HG03571 (cell line): ENCODE measurements around the gene KCNK4.
A peak's percentile ranks its signal among the peaks of the same experiment; 100 is the strongest.
"Not testable (repeated sequence)": the region's sequence is repeated elsewhere in the genome, so short reads cannot be mapped to it uniquely, and the experiment has no call there.

Source experiments
- ATAC-seq: cut with Tn5 transposase; IDR thresholded peaks from one replicate; pipeline ENCODE4 v1.9.1; 2021; ENCODE audit not compliant: unreplicated experiment

KCNK4 gene

DNA sequence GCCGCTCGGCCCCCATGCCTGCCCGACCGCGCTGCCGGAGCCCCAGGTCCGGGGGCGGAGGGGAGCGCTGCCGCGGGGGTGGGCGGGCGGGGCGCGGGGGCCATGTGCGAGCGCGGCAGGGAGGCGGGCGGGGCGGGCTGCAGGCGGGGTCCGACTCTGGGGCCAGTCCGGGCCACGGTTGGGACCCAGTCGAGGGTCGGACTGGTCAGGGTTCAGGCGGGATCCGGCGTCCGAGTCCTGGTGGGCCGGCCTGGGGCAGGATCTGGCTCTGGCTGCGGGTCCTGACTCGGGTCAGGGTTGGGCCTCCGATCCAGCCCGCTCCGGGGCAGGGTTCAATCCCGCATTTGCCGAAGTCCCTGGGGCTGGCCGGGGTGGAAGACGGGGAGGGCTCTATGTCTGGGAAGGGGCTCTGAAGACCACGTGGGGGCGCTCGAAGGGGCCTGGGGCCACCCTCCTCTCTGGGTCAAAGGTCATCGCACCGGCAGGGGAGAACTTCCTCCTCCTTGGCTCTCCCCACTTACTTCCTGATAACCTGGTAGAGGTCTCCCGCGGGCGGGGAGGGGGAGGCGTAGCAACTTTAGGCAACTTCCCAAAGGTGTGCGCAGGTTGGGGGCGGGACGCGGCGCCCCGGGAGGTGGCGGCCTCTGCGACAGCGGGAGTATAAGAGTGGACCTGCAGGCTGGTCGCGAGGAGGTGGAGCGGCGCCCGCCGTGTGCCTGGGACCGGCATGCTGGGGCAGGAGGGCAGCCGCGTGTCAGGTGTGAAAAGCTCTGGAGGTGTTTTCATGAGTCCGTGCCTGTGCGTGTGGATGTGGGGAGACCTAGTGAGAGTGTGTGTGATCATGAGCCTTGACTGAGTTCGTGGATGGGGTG, 14.8 kb downstream of the KCNK4 start:
- ATAC-seq: peak; percentile 9

DNA sequence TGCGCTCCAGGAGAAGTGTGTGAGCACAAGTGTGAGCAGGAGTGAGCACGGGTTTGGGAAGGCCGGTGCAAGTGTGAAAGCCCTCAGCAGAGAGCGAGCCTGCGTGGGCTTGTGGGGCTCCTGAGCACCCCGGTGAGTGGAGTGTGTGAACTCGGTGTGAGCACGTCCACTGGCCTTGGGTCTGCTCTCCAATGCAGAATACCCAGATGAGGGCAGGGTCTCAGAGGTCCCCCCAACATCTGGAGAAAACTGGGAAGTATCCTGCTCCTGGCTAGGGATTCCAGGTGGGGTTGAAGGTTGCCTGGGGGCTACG, 15.4 kb downstream of the KCNK4 start:
- no peak for ATAC-seq

DNA sequence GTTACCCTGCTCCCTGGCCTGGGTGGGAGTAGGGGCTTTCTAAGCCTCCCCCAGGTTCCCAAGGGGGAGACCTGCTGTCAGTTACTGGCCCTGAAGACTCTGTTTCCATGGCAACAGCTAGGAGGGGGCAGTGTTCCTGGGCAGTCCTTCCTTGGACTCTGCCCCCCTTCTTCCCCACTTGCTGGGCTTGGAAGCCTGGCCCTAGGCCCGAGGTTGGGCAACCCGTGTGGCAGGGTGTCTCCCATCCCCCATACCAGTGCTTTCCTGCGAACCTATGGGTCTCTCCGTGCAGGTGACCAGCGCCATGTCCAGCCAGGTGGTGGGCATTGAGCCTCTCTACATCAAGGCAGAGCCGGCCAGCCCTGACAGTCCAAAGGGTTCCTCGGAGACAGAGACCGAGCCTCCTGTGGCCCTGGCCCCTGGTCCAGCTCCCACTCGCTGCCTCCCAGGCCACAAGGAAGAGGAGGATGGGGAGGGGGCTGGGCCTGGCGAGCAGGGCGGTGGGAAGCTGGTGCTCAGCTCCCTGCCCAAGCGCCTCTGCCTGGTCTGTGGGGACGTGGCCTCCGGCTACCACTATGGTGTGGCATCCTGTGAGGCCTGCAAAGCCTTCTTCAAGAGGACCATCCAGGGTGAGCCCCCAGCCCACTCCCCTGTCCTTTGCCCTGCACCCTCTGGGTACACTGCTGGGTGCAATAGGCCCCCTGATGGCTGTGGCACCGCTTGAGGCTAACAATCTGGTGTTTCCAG, 15.9 kb downstream of the KCNK4 start:
- ATAC-seq: no peak

DNA sequence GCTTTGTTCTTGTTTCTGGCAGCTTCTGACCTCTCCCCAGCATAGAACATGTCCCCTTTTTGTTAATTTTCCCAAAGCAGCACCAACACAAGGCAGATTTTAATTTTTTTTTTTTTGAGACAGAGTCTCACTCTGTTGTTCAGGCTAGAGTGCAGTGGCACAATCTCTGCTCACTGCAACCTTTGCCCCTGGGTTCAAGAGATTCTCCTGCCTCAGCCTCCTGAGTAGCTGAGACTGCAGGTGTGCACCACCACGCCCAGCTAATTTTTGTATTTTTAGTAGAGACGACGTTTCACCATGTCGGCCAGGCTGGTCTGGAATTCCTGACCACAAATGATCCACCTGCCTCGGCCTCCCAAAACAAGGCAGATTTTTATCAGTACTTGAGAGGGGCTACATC, 16.7 kb downstream of the KCNK4 start:
- not testable (repeated sequence) for ATAC-seq

DNA sequence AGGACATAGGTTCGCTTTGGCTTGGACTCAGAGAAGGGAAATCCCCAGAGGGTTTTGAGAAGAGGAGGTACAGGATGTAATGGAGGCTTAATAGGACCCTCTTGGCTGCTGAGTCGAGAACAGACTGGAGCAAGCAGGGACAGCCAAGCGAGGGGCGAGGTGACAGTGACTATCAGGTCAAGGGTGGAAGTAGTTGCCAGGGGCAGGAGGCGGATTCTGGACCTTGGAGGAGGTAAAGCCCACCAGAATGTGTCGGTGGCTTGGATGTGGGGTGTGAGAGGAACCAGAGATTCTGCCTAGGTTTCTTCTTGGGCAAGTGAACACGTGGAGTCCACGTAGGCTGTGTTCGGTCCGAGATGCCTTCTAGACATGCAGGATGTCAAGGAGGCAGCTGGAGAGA, 21.8 kb downstream of the KCNK4 start:
- no peak for ATAC-seq

DNA sequence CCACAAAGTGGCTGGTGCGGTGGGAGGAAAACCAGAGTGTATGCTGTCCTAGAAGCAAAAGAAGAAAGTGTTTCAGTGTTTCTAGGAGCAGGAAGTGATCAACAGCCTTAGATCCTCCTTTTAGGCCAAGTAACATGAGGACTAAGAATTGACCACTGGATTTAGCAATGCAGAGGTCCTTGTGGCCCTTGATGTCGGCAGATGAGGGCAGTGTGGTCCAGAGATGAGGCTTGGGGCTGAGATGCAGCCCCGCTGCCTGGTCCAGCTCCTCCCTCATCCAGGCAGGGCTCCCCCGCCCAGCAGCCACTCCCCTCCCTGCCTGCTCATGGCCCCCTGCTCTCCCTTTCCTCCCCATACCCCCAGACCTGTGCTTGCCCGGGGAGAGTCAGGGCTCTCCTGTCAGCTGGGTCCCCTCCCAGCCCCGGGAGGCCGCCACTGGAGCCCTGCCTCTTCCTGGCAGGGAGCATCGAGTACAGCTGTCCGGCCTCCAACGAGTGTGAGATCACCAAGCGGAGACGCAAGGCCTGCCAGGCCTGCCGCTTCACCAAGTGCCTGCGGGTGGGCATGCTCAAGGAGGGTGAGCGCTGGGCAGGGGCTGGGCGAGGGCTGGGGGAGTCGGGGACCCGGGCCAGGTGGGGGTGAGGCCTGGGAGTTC, 22.5 kb downstream of the KCNK4 start:
- no peak for ATAC-seq

DNA sequence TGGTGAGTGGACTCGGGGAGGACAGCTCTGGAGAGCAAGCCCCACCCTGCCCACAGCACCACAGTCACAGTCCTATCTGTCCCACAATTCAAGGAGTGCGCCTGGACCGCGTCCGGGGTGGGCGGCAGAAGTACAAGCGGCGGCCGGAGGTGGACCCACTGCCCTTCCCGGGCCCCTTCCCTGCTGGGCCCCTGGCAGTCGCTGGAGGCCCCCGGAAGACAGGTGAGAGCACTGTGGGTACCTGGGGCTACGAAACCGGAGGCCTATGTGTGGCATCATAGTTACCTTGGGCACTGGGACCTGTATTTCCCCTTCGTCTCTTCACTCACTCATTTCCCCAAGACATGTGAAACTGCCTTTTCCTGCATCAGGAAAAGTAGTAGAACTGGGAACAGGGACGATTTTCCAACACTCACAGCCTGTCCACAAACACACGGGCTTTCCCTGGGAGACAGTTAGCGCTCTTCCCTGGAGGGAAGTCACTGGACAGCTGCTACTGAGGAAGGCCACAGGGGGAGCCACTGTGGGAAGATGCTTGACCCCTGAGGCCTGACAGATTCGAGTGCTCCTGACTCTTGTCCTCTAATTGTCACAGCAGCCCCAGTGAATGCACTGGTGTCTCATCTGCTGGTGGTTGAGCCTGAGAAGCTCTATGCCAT, 23.2 kb downstream of the KCNK4 start:
- ATAC-seq: no peak

DNA sequence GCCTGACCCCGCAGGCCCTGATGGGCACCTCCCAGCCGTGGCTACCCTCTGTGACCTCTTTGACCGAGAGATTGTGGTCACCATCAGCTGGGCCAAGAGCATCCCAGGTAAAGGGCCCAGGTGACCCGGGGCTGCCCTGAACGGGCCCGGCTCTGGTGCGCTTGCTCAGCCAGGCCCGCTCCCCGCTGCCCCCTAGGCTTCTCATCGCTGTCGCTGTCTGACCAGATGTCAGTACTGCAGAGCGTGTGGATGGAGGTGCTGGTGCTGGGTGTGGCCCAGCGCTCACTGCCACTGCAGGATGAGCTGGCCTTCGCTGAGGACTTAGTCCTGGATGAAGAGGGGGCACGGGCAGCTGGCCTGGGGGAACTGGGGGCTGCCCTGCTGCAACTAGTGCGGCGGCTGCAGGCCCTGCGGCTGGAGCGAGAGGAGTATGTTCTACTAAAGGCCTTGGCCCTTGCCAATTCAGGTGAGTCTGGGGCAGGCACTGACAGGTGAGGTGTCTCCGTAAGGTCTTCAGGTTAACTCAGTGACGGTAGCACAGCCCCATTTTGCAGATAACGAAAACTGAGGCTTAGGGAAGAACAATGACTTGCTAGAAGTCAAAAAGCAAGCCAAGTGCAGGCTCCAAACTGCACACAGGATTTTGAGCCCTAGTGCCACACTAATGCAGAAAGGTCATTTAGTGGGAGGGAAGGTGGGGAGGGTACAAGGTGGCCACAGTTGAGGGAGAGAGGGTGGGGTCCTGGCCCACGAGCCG, 23.9 kb downstream of the KCNK4 start:
- ATAC-seq: no peak

DNA sequence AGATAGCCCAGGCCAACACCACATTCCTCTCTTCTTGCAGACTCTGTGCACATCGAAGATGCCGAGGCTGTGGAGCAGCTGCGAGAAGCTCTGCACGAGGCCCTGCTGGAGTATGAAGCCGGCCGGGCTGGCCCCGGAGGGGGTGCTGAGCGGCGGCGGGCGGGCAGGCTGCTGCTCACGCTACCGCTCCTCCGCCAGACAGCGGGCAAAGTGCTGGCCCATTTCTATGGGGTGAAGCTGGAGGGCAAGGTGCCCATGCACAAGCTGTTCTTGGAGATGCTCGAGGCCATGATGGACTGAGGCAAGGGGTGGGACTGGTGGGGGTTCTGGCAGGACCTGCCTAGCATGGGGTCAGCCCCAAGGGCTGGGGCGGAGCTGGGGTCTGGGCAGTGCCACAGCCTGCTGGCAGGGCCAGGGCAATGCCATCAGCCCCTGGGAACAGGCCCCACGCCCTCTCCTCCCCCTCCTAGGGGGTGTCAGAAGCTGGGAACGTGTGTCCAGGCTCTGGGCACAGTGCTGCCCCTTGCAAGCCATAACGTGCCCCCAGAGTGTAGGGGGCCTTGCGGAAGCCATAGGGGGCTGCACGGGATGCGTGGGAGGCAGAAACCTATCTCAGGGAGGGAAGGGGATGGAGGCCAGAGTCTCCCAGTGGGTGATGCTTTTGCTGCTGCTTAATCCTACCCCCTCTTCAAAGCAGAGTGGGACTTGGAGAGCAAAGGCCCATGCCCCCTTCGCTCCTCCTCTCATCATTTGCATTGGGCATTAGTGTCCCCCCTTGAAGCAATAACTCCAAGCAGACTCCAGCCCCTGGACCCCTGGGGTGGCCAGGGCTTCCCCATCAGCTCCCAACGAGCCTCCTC, 24.8 kb downstream of the KCNK4 start:
- not testable (repeated sequence) for ATAC-seq

DNA sequence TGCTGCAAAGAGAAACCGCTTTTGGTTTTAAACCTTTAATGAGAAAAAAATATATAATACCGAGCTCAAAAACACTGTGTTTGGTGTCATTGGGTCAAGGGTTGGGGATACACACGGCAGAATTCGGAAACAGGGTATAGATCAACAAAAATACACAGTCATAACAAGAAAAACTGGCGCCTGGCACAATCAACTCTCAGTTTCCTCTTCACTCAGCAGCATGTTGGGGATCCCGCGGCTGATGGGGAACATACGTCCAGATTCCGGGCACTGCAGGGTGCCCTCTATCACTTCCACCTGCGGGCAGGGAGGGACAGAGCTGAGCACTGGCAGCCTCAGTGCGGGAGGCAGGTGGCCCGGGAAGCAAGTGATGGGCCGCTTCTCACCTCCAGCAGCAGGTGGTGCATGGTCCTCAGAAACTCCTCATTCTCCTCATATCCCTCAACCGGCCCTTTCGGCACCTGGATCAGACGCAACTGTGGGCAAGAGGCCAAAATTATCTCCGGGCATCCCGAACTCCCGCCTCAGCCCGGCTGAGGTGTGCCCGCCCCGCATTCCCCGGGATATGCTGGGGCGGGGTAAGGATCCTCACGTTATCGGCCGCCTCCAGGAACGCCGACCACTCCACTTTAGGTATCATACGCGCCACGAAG, 25.7 kb downstream of the KCNK4 start:
- no peak for ATAC-seq

DNA sequence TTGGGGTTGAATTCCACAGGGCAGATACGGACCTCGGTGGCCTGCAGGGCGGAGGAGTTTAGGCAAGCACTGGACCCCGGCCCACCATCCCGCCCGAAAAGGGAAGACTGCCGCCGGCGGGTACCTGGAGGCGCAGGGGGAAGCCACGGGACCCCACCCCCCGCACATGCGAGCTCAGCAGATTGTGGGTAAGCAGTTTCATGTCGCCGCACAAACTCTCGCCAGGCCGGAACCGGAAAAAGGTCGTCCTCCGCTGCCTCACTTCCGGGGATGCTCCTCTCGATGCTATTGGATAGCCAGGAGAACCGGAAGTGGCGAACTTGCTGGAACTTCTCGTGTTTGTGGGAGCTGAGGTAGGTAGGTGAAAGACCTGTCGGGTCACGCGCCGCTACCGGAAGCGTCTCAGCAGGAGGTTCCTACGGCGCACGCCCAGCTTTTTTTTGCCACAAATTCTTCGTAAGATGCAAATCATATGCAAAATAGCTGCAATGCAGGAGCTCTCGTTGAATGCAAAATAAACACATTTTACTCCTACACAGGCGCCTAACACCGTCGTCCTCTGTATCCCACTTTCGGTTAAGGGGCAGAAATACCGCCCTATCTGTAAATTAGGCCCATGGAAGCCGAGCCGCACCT, 26.3 kb downstream of the KCNK4 start, which contains the start of gene TRMT112:
Gene TRMT112, minus strand, starts transcription at position 235 of the 636 bp plus-strand sequence. Its CDS starts 33 bp downstream, at position 202.
- peak; percentile 50 for ATAC-seq

DNA sequence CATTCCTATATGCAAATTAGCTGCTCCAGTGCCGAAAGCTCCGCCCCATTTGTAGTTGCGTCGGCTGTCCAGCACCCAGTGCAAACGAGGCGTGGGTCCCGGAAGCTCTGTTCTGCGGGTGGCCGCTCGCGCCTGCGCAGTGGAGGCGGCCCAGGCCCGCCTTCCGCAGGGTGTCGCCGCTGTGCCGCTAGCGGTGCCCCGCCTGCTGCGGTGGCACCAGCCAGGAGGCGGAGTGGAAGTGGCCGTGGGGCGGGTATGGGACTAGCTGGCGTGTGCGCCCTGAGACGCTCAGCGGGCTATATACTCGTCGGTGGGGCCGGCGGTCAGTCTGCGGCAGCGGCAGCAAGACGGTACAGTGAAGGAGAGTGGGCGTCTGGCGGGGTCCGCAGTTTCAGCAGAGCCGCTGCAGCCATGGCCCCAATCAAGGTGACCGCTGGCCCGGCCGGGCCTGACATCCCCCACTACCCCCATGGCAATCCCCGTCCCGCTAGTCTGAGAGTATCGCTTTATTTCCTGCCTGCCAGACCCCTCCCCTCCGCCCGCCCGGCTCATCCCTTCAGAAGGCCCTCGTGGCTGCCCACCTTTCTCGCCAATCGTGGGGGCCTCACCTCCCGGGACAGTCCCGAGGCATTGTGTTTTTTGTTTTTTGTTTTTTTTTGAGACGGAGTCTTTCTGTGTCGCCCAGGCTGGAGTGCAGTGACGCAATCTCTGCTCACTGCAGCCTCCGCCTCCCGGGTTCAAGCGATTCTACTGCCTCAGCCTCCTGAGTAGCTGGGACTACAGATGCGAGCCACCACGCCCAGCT, 27.1 kb downstream of the KCNK4 start, which contains the start of gene PRDX5:
Gene PRDX5, plus strand, starts transcription at position 161 of the 805 bp plus-strand sequence. Its CDS starts 95 bp downstream, at position 256.
- peak; percentile 48 for ATAC-seq

DNA sequence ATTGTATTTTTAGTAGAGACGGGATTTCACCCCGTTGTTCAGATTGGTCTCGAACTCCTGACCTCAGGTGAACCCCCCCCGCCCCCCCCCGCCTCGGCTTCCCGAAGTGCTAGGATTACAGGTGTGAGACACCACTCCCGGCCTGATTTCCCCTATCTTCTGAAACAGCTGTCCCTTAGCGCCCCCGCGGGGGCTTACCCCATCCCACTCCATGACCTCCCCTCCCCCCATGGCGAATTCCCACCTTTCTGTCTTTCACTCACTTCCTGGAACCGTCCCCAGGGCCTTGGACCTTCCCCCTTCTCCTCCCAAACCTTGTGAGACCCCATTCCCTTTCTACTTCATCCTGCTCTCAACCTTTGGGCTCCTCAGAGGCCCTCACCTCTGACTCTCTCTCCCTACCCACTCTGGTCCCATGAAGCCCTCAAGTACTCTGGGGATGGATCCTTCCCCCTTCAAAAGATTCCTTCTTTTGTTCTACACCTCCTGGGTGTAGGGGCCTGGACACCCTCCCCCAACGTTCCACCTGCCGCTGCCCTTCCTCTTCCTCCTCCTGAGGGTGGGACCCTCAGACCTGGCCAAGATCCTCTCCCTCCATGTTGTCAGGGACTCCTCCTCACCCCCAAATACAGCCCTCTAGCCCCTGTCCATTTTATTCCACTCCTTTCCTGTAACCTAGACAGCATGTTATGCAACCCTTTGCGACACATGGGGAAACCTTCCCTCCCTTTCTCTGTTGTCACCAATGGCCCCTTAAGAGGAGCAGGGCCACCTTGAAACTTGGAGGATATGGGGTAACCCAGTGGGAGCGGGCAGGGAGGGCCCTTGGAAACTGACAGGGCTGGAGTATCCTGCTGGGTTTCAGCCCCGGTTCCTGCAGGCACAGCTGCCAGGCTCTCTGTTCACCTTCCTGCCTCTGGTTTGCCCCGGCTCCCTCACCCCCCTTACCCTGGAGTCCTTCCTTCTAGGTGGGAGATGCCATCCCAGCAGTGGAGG, 28.0 kb downstream of the KCNK4 start:
- ATAC-seq: no peak

DNA sequence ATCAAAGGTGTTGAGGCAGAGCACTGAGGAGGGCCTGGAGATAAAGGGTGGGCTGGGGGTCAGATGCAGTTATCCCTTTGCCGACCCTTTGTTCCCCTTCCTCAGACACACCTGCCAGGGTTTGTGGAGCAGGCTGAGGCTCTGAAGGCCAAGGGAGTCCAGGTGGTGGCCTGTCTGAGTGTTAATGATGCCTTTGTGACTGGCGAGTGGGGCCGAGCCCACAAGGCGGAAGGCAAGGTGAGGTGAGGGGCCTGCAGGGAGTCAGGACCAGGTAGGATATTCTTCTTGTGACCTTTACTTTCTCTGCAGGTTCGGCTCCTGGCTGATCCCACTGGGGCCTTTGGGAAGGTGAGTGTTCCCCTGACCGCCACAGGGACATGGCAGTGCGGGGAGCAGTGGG, 29.5 kb downstream of the KCNK4 start:
- no peak for ATAC-seq

DNA sequence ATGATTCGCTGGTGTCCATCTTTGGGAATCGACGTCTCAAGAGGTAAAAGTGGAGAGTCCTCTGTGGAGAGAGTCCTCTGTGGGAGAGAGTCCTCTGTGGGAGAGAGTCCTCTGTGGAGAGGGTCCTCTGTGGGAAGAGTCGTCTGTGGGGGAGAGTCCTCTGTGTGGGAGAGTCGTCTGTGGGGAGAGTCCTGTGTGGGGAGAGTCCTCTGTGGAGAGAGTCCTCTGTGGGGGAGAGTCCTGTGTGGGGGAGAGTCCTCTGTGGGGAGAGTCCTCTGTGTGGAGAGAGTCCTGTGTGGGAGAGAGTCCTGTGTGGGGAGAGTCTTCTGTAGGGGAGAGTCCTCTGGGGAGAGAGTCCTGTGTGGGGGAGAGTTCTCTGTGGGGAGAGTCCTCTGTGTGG, 29.9 kb downstream of the KCNK4 start:
- ATAC-seq: no peak

DNA sequence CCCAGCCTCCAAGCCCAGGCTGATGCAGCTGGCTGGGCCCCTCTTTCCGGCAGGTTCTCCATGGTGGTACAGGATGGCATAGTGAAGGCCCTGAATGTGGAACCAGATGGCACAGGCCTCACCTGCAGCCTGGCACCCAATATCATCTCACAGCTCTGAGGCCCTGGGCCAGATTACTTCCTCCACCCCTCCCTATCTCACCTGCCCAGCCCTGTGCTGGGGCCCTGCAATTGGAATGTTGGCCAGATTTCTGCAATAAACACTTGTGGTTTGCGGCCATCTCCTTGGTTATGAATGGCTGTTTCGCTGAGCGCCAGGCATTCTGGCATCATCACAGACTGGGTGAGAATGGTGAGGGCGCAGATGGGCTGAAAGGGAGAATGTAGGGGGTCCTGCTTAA, 30.4 kb downstream of the KCNK4 start:
- no peak for ATAC-seq

DNA sequence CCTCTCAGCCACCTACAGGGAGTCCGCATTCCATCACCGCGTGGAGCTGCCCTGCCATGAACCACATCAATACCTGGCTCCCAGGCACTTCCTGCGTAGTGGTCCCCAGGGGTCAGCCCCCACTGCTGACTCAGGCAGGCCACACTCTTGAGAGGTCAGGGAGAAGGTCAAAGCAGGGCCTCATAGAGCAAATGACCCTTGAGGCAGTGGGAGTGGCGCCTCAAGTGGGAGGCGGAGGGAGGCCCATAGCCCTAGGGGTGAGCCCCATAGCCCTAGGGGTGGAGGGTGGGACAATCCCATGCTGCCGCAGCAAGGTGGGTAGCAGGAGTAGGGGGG, 31.8 kb downstream of the KCNK4 start:
- ATAC-seq: no peak
